Peyer's patch (tissue), 4 donors: ENCODE measurements around the gene HAPLN1.

Source experiments
- POLR2A ChIP-seq, 2 donors: fragments of 450-650 bp; IDR thresholded peaks; one replicate each; pipeline ENCODE4 v1.5.1; 2017; ENCODE audit warnings: antibody characterized with exemption in 2 of 2, mild to moderate bottlenecking in 2 of 2, moderate library complexity in 2 of 2
- TF ChIP-seq, protein P1 (sequence below), 6 experiments: fragments of 450-650 bp in 4 of 6; fragments of 200-600 bp in 2 of 6; sonication (generic) in 1 of 6; IDR thresholded peaks; one replicate each; pipeline ENCODE4 v1.5.1; 2017 to 2019; ENCODE audit warnings: antibody characterized with exemption in 6 of 6, mild to moderate bottlenecking in 3 of 6, moderate library complexity in 1 of 6

DNA sequence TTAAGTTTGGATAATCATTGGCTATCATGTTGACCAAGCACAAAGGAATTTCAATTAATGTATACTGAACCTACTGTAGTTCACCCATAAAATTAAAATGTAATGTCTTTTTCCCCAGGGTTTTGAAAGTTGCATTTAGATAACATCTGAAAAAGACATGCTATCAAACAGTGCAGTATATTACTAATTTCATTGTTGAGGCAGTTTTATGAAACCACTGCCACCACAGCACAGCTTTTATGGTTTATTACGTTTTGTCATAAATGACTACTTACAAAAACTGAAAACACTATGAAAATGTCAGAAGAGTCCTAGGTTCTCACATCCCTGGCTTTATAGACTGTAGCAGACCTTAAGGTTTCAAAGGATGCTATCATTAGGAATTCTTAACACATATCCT lies 32.0 kb upstream of the HAPLN1 start:
- TF ChIP-seq, protein P1, sequence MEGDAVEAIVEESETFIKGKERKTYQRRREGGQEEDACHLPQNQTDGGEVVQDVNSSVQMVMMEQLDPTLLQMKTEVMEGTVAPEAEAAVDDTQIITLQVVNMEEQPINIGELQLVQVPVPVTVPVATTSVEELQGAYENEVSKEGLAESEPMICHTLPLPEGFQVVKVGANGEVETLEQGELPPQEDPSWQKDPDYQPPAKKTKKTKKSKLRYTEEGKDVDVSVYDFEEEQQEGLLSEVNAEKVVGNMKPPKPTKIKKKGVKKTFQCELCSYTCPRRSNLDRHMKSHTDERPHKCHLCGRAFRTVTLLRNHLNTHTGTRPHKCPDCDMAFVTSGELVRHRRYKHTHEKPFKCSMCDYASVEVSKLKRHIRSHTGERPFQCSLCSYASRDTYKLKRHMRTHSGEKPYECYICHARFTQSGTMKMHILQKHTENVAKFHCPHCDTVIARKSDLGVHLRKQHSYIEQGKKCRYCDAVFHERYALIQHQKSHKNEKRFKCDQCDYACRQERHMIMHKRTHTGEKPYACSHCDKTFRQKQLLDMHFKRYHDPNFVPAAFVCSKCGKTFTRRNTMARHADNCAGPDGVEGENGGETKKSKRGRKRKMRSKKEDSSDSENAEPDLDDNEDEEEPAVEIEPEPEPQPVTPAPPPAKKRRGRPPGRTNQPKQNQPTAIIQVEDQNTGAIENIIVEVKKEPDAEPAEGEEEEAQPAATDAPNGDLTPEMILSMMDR (IDR thresholded peaks at IDR 0.05), result no peak
- no peak for TF ChIP-seq POLR2A (IDR thresholded peaks at IDR 0.05)
